SK-N-SH treated with all-trans-retinoic acid at 6 μM for 48 hours (cell line): ENCODE data around the gene IFT81.

Source experiments
- ATAC-seq: fragments of 200-7000 bp; cut with Tn5 transposase; 3 replicates; pipeline ENCODE4 v1.9.1; 2020; ENCODE audit warnings: mild to moderate bottlenecking, moderate library complexity
- ARNTL ChIP-seq: fragments of 450-650 bp; formaldehyde crosslinking; IDR thresholded peaks from 2 replicates; pipeline ENCODE4 v1.5.0; 2020; ENCODE audit warnings: low read depth, mild to moderate bottlenecking, moderate library complexity, borderline replicate concordance
- BACH2 ChIP-seq: fragments of 250-450 bp; sonication (Bioruptor Pico); IDR thresholded peaks from 2 replicates; pipeline ENCODE4 v1.9.0; 2021; ENCODE audit warnings: mild to moderate bottlenecking, borderline replicate concordance
- CREB5 ChIP-seq: fragments of 250-450 bp; sonication (Bioruptor Pico); IDR thresholded peaks from 2 replicates; pipeline ENCODE4 v1.5.1; 2020; ENCODE audit warnings: low read depth, mild to moderate bottlenecking, moderate library complexity
- CSDC2 ChIP-seq: fragments of 250-450 bp; sonication (Bioruptor Pico); IDR thresholded peaks from 2 replicates; pipeline ENCODE4 v1.5.0; 2020; ENCODE audit warnings: mild to moderate bottlenecking, moderate library complexity
- CSRNP3 ChIP-seq: fragments of 250-450 bp; sonication (Bioruptor Pico); IDR thresholded peaks from 2 replicates; pipeline ENCODE4 v1.5.1; 2021; ENCODE audit warnings: mild to moderate bottlenecking, moderate library complexity
- ESRRG ChIP-seq: fragments of 250-450 bp; sonication (Bioruptor Pico); IDR thresholded peaks from 2 replicates; pipeline ENCODE4 v1.6.1; 2021; ENCODE audit warnings: mild to moderate bottlenecking
- GLIS3 ChIP-seq: fragments of 250-450 bp; sonication (Bioruptor Pico); IDR thresholded peaks from 2 replicates; pipeline ENCODE4 v1.5.0; 2020; ENCODE audit warnings: mild to moderate bottlenecking, moderate library complexity
- ISL1 ChIP-seq: fragments of 250-450 bp; sonication (Bioruptor Pico); IDR thresholded peaks from 2 replicates; pipeline ENCODE4 v2.1.2; 2022; ENCODE audit warnings: mild to moderate bottlenecking, moderate library complexity
- OSR1 ChIP-seq: fragments of 250-450 bp; sonication (Bioruptor Pico); IDR thresholded peaks from 2 replicates; pipeline ENCODE4 v1.8.0; 2022; ENCODE audit warnings: moderate library complexity, mild to moderate bottlenecking, inconsistent platforms
- POU6F1 ChIP-seq: fragments of 250-450 bp; sonication (Bioruptor Pico); IDR thresholded peaks from 2 replicates; pipeline ENCODE4 v1.8.0; 2021; ENCODE audit warnings: low read depth, mild to moderate bottlenecking, moderate library complexity, borderline replicate concordance
- PPARA ChIP-seq: fragments of 250-450 bp; sonication (Bioruptor Pico); IDR thresholded peaks from 2 replicates; pipeline ENCODE4 v1.5.0; 2020; ENCODE audit warnings: mild to moderate bottlenecking, borderline replicate concordance
- RARB ChIP-seq: fragments of 250-450 bp; sonication (Bioruptor Pico); IDR thresholded peaks from 2 replicates; pipeline ENCODE4 v1.8.0; 2021; ENCODE audit warnings: mild to moderate bottlenecking, moderate library complexity
- SNAI2 ChIP-seq: fragments of 250-450 bp; sonication (Bioruptor Pico); IDR thresholded peaks from 2 replicates; pipeline ENCODE4 v1.5.0; 2020; ENCODE audit warnings: mild to moderate bottlenecking, moderate library complexity
- TCF4 ChIP-seq: fragments of 250-450 bp; sonication (Bioruptor Pico); IDR thresholded peaks from 2 replicates; pipeline ENCODE4 v1.8.0; 2021; ENCODE audit warnings: mild to moderate bottlenecking, moderate library complexity, borderline replicate concordance
- TOX ChIP-seq: fragments of 250-450 bp; sonication (Bioruptor Pico); IDR thresholded peaks from 2 replicates; pipeline ENCODE4 v1.8.0; 2021; ENCODE audit warnings: mild to moderate bottlenecking, moderate library complexity, borderline replicate concordance
- TSHZ2 ChIP-seq: fragments of 250-450 bp; sonication (Bioruptor Pico); IDR thresholded peaks from 2 replicates; pipeline ENCODE4 v1.5.0; 2020; ENCODE audit warnings: mild to moderate bottlenecking, moderate library complexity
- ZFP3 ChIP-seq: fragments of 250-450 bp; sonication (Bioruptor Pico); IDR thresholded peaks from 2 replicates; pipeline ENCODE4 v1.5.0; 2020; ENCODE audit warnings: mild to moderate bottlenecking, moderate library complexity
- ZFP30 ChIP-seq: fragments of 450-650 bp; formaldehyde crosslinking; IDR thresholded peaks from 2 replicates; pipeline ENCODE4 v1.5.0; 2022; ENCODE audit warnings: mild to moderate bottlenecking, moderate library complexity
- ZNF565 ChIP-seq: fragments of 450-650 bp; formaldehyde crosslinking; conservative IDR thresholded peaks from 2 replicates; pipeline ENCODE4 v1.5.0; 2020; ENCODE audit warnings: low read depth, mild to moderate bottlenecking, moderate library complexity
- ZNF70 ChIP-seq: fragments of 450-650 bp; formaldehyde crosslinking; IDR thresholded peaks from 2 replicates; pipeline ENCODE4 v1.5.0; 2020; ENCODE audit warnings: mild to moderate bottlenecking, moderate library complexity
- ZNF8 ChIP-seq: fragments of 450-650 bp; formaldehyde crosslinking; IDR thresholded peaks from 2 replicates; pipeline ENCODE4 v1.5.0; 2020; ENCODE audit warnings: mild to moderate bottlenecking, moderate library complexity

IFT81 gene

GRCh38 chr12:110090266-110091135 is 33.7 kb upstream of the IFT81 start:
- no peak for ATAC-seq
- TF ChIP-seq TSHZ2 (CRISPR knock-in tag) (no peak), SNAI2 (no peak), PPARA (no peak), CSDC2 (no peak), ZNF8 (no peak), TOX (CRISPR knock-in tag) (no peak), TCF4 (CRISPR knock-in tag) (no peak), GLIS3 (CRISPR knock-in tag) (no peak)

GRCh38 chr12:110091136-110091711 is 32.9 kb upstream of the IFT81 start:
- ATAC-seq = no peak
- no peak for TF ChIP-seq BACH2
- no peak for TF ChIP-seq POU6F1
- TF ChIP-seq TOX (CRISPR knock-in tag) = no peak
- TF ChIP-seq ZNF70 (CRISPR knock-in tag) = no peak
- TF ChIP-seq, all 23 proteins: peak for 0

GRCh38 chr12:110093631-110094311 is 30.4 kb upstream of the IFT81 start:
- TF ChIP-seq TCF4 (CRISPR knock-in tag) (no peak), ESRRG (CRISPR knock-in tag) (no peak), POU6F1 (no peak), TSHZ2 (CRISPR knock-in tag) (no peak), ISL1 (CRISPR knock-in tag) (no peak), CSRNP3 (no peak), TOX (CRISPR knock-in tag) (no peak), SNAI2 (no peak), ZNF565 (CRISPR knock-in tag) (no peak), GLIS3 (CRISPR knock-in tag) (no peak), CSDC2 (no peak), ZFP30 (CRISPR knock-in tag) (no peak), ZFP3 (no peak), ARNTL (no peak), ZNF70 (CRISPR knock-in tag) (no peak), BACH2 (no peak), RARB (CRISPR knock-in tag) (no peak), OSR1 (CRISPR knock-in tag) (no peak), PPARA (no peak), CREB5 (CRISPR knock-in tag) (no peak)
- no peak for ATAC-seq
